Left renal cortex interstitium (tissue), 4 donors: ENCODE data around the gene BSPH1. TPM values are rescaled to one million over a fixed set of nuclear protein-coding genes. Genes with fewer than 3 reads are reported as not detected.
"Not testable (repeated sequence)": the region's sequence is repeated elsewhere in the genome, so short reads cannot be mapped to it uniquely, and the experiment has no call there.

Experiments used
- DNase-seq, 4 donors: peaks; one replicate each; pipeline ENCODE4 v3.0.0-alpha.2; 2013; ENCODE audit warnings: low read depth in 4 of 4, low spot score in 2 of 4, missing footprints in 1 of 4
- polyA plus RNA-seq, 4 donors: library from polyadenylated mRNA; unstranded; fragments of 120-200 nt; gene quantifications; one replicate each; pipeline ENCODE4 v1.2.1, GENCODE V29; 2013; ENCODE audit not compliant: insufficient read length in 4 of 4

The BSPH1 gene
- polyA plus RNA-seq, 4 donors: not detected

GRCh38 chr19:47928581-47928980 is 63.4 kb downstream of the BSPH1 start:
- DNase-seq: not testable (repeated sequence)

DNA sequence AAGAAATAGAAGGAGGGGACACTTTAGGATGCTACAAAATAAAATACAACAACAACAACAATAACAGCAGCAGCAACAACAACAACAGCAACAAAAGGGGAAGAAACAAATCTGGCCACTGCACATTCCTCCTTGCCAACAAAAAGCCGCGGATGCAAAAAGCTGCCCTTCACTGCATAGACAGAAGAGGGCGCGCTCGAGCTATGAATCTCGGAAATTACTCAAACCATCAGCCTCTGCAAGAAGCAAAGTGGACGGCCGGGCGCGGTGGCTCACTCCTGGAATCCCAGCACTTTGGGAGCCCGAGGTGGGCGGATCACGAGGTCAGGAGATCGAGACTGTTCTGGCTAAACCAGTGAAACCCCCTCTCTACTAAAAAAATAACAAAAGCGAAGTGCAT is 71.9 kb downstream of the BSPH1 start:
- DNase-seq: not testable (repeated sequence)

Other genes with a start within 250 kb of the BSPH1 start
- 100 to 1,000 TPM; 346 to 525 (median 378) TPM for gene NOP53, start 246.6 kb downstream of the BSPH1 start, polyA plus RNA-seq
- gene SELENOW, start 213.5 kb downstream of the BSPH1 start, polyA plus RNA-seq: 100 to 1,000 TPM; 115 to 174 (median 149) TPM
- not detected for gene TPRX1, start 187.6 kb downstream of the BSPH1 start, polyA plus RNA-seq
- gene CRX, start 170.2 kb downstream of the BSPH1 start, polyA plus RNA-seq: under 1 TPM in 1 of 4 donors, not detected in 3; 0.21 TPM
- not detected for gene TPRX2, start 132.9 kb downstream of the BSPH1 start, polyA plus RNA-seq
- gene SULT2A1, start 105.9 kb downstream of the BSPH1 start, polyA plus RNA-seq: under 1 TPM in 3 of 4 donors, not detected in 1; 0.19 to 0.68 (median 0.30) TPM
- under 1 TPM in 2 of 4 donors, not detected in 2; 0.22 to 0.72 TPM for gene ELSPBP1, start 2.5 kb upstream of the BSPH1 start, polyA plus RNA-seq
- gene CABP5, start 51.9 kb upstream of the BSPH1 start, polyA plus RNA-seq: not detected
- gene PLA2G4C, start 118.6 kb upstream of the BSPH1 start, polyA plus RNA-seq: 1 to 10 TPM; 4.3 to 8.4 (median 5.4) TPM
- gene LIG1, start 178.2 kb upstream of the BSPH1 start, polyA plus RNA-seq: 10 to 100 TPM; 50.7 to 87.3 (median 68.4) TPM
- 10 to 100 TPM in 2 of 4 donors, 1 to 10 TPM in 2; 8.9 to 12.2 (median 10.8) TPM for gene ZSWIM9, start 178.5 kb upstream of the BSPH1 start, polyA plus RNA-seq